ENCODE data around the gene PLEKHA5.

The PLEKHA5 gene

GRCh38 chr12:19110221-19110940 is 19.2 kb upstream of the PLEKHA5 start:
- Histone ChIP-seq H3K4me1 (ENCODE audit: control insufficient read depth, insufficient read depth, low read depth, low read length) (peaks cover 2% of the 10 kb centered on the region), H3K9me3 (ENCODE audit: control insufficient read depth, low read length) (no peaks in the 10 kb centered on the region), H3K4ac (ENCODE audit: low read depth in 1 of 2, low read length in 2 of 2) (no peak overlapping the region), H3K36me3 (ENCODE audit: control insufficient read depth in 1 of 2, insufficient read depth in 2 of 2, low read depth in 1 of 2, low read length in 2 of 2) (no peaks in the 10 kb centered on the region), H2BK12ac (ENCODE audit: low read length in 2 of 2) (no peak overlapping the region), H2AFZ (ENCODE audit: low read depth, low read length) (no peak overlapping the region), H3K9ac (ENCODE audit: low read length) (no peak overlapping the region), H3K27ac (ENCODE audit: low read length, poor library complexity, severe bottlenecking) (no peak overlapping the region), H4K91ac (ENCODE audit: low read length) (no peak overlapping the region), H2AK5ac (ENCODE audit: low read length, severe bottlenecking) (no peak overlapping the region), H3K4me3 (ENCODE audit: insufficient read depth in 1 of 2, low read depth in 1 of 2, low read length in 2 of 2) (no peak overlapping the region), H2BK15ac (ENCODE audit: low read depth, poor library complexity, severe bottlenecking) (no peak overlapping the region), H3K79me1 (replicated peaks; ENCODE audit: low read length, poor library complexity, severe bottlenecking) (no peaks in the 10 kb centered on the region), H2BK5ac (ENCODE audit: low read depth, low read length, poor library complexity, severe bottlenecking) (no peak overlapping the region), H3K18ac (ENCODE audit: low read depth in 1 of 2, low read length in 2 of 2) (no peak overlapping the region), H3K23ac (ENCODE audit: low read length in 2 of 2) (no peak overlapping the region), H3K4me2 (ENCODE audit: low read length, poor library complexity, severe bottlenecking) (no peak overlapping the region), H4K8ac (ENCODE audit: low read length) (no peak overlapping the region), H3K14ac (ENCODE audit: low read length in 2 of 2) (no peak overlapping the region), H3K27me3 (ENCODE audit: control insufficient read depth in 1 of 2, insufficient read depth in 1 of 2, low read length in 2 of 2) (no peaks in the 10 kb centered on the region), H2BK120ac (ENCODE audit: low read depth, low read length) (no peak overlapping the region)
- DNase-seq = no peak
- 78% methylated on average over 3 of the region's 3 CpGs for whole genome bisulfite sequencing

DNA sequence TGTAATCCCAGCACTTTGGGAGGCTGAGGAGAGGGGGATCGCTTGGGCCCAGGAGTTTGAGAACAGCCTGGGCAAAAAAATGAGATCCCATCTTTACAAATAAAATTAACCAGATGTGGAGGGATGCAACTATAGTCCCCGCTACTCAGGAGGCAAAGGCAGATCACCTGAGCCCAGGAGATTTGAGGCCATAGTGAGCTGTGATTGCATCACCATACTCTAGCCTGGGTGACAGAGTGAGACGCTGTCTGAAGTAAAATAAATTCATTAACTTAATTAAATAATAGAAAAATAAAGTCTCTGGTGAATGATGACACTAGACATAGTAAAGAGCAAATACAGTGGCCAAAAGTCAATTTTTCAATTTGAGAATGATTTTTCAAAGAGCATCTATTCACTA is 16.1 kb upstream of the PLEKHA5 start:
- no peak overlapping the region for H3K27ac ChIP-seq (ENCODE audit: low read length, poor library complexity, severe bottlenecking)
- no peak overlapping the region for H2BK120ac ChIP-seq (ENCODE audit: low read depth, low read length)
- H3K9ac ChIP-seq (ENCODE audit: low read length) = no peak overlapping the region
- no peak overlapping the region for H3K18ac ChIP-seq (ENCODE audit: low read depth in 1 of 2, low read length in 2 of 2)
- H3K9me3 ChIP-seq (ENCODE audit: control insufficient read depth, low read length) = no peaks in the 10 kb centered on the region
- no peak overlapping the region for H3K23ac ChIP-seq (ENCODE audit: low read length in 2 of 2)
- H2BK15ac ChIP-seq (ENCODE audit: low read depth, poor library complexity, severe bottlenecking) = no peak overlapping the region
- H3K4ac ChIP-seq (ENCODE audit: low read depth in 1 of 2, low read length in 2 of 2) = no peak overlapping the region
- H2BK5ac ChIP-seq (ENCODE audit: low read depth, low read length, poor library complexity, severe bottlenecking) = no peak overlapping the region
- H4K8ac ChIP-seq (ENCODE audit: low read length) = no peak overlapping the region
- H3K4me2 ChIP-seq (ENCODE audit: low read length, poor library complexity, severe bottlenecking) = no peak overlapping the region
- H3K36me3 ChIP-seq (ENCODE audit: control insufficient read depth in 1 of 2, insufficient read depth in 2 of 2, low read depth in 1 of 2, low read length in 2 of 2) = no peaks in the 10 kb centered on the region
- H3K14ac ChIP-seq (ENCODE audit: low read length in 2 of 2) = no peak overlapping the region
- no peak overlapping the region for H2BK12ac ChIP-seq (ENCODE audit: low read length in 2 of 2)
- no peak for DNase-seq
- no peak overlapping the region for H2AFZ ChIP-seq (ENCODE audit: low read depth, low read length)
- H3K4me3 ChIP-seq (ENCODE audit: insufficient read depth in 1 of 2, low read depth in 1 of 2, low read length in 2 of 2) = no peak overlapping the region
- H2AK5ac ChIP-seq (ENCODE audit: low read length, severe bottlenecking) = no peak overlapping the region
- H3K4me1 ChIP-seq (ENCODE audit: control insufficient read depth, insufficient read depth, low read depth, low read length) = peaks cover 2% of the 10 kb centered on the region
- no peaks in the 10 kb centered on the region for H3K79me1 ChIP-seq (replicated peaks; ENCODE audit: low read length, poor library complexity, severe bottlenecking)
- 71% methylated on average over 1 of the region's 3 CpGs for WGBS
- no peak overlapping the region for H4K91ac ChIP-seq (ENCODE audit: low read length)
- no peaks in the 10 kb centered on the region for H3K27me3 ChIP-seq (ENCODE audit: control insufficient read depth in 1 of 2, insufficient read depth in 1 of 2, low read length in 2 of 2)

DNA sequence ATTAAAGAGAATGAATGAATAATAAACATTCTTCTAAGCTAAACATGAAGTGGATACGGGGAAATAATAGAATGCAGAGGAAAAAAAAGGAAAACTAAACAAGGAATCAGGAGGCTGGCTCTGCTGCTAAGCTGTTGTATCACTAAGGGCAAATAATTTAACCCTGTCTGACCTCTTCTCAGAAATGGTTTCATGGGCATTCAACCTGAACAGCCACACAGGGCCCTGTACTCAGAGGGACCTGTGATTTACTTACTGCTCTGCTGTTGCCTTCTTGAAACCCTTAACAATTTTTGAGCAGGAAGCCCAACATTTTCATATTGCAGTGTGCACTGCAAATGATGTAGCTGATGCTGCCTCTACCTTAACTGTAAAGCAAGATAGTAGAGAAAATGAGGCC is 14.2 kb upstream of the PLEKHA5 start:
- Histone ChIP-seq H2AFZ (ENCODE audit: low read depth, low read length) (no peak overlapping the region), H3K4me2 (ENCODE audit: low read length, poor library complexity, severe bottlenecking) (no peak overlapping the region), H3K4me3 (ENCODE audit: insufficient read depth in 1 of 2, low read depth in 1 of 2, low read length in 2 of 2) (no peak overlapping the region), H3K14ac (ENCODE audit: low read length in 2 of 2) (no peak overlapping the region), H3K27me3 (ENCODE audit: control insufficient read depth in 1 of 2, insufficient read depth in 1 of 2, low read length in 2 of 2) (no peaks in the 10 kb centered on the region), H4K8ac (ENCODE audit: low read length) (no peak overlapping the region), H3K4ac (ENCODE audit: low read depth in 1 of 2, low read length in 2 of 2) (no peak overlapping the region), H2BK12ac (ENCODE audit: low read length in 2 of 2) (no peak overlapping the region), H3K23ac (ENCODE audit: low read length in 2 of 2) (no peak overlapping the region), H3K4me1 (ENCODE audit: control insufficient read depth, insufficient read depth, low read depth, low read length) (peaks cover 2% of the 10 kb centered on the region), H2BK15ac (ENCODE audit: low read depth, poor library complexity, severe bottlenecking) (no peak overlapping the region), H2BK5ac (ENCODE audit: low read depth, low read length, poor library complexity, severe bottlenecking) (no peak overlapping the region), H3K27ac (ENCODE audit: low read length, poor library complexity, severe bottlenecking) (no peak overlapping the region), H3K9ac (ENCODE audit: low read length) (no peak overlapping the region), H3K36me3 (ENCODE audit: control insufficient read depth in 1 of 2, insufficient read depth in 2 of 2, low read depth in 1 of 2, low read length in 2 of 2) (no peaks in the 10 kb centered on the region), H3K18ac (ENCODE audit: low read depth in 1 of 2, low read length in 2 of 2) (no peak overlapping the region), H2AK5ac (ENCODE audit: low read length, severe bottlenecking) (no peak overlapping the region), H3K79me1 (replicated peaks; ENCODE audit: low read length, poor library complexity, severe bottlenecking) (no peaks in the 10 kb centered on the region), H4K91ac (ENCODE audit: low read length) (no peak overlapping the region), H3K9me3 (ENCODE audit: control insufficient read depth, low read length) (no peaks in the 10 kb centered on the region), H2BK120ac (ENCODE audit: low read depth, low read length) (no peak overlapping the region)
- WGBS = 88% methylated on average over 1 of the region's 1 CpG
- DNase-seq = no peak

- Histone ChIP-seq H2BK120ac (ENCODE audit: low read depth, low read length) (no peak overlapping the region), H3K18ac (ENCODE audit: low read depth in 1 of 2, low read length in 2 of 2) (no peak overlapping the region), H3K27me3 (ENCODE audit: control insufficient read depth in 1 of 2, insufficient read depth in 1 of 2, low read length in 2 of 2) (no peaks in the 10 kb centered on the region), H3K23ac (ENCODE audit: low read length in 2 of 2) (no peak overlapping the region), H3K14ac (ENCODE audit: low read length in 2 of 2) (no peak overlapping the region), H3K4me1 (ENCODE audit: control insufficient read depth, insufficient read depth, low read depth, low read length) (no peaks in the 10 kb centered on the region), H3K36me3 (ENCODE audit: control insufficient read depth in 1 of 2, insufficient read depth in 2 of 2, low read depth in 1 of 2, low read length in 2 of 2) (no peaks in the 10 kb centered on the region), H2AK5ac (ENCODE audit: low read length, severe bottlenecking) (no peak overlapping the region), H3K4me2 (ENCODE audit: low read length, poor library complexity, severe bottlenecking) (no peak overlapping the region), H3K9me3 (ENCODE audit: control insufficient read depth, low read length) (no peaks in the 10 kb centered on the region), H4K91ac (ENCODE audit: low read length) (no peak overlapping the region), H3K9ac (ENCODE audit: low read length) (no peak overlapping the region), H2BK15ac (ENCODE audit: low read depth, poor library complexity, severe bottlenecking) (no peak overlapping the region), H3K4ac (ENCODE audit: low read depth in 1 of 2, low read length in 2 of 2) (no peak overlapping the region), H2BK5ac (ENCODE audit: low read depth, low read length, poor library complexity, severe bottlenecking) (no peak overlapping the region), H3K27ac (ENCODE audit: low read length, poor library complexity, severe bottlenecking) (no peak overlapping the region), H3K4me3 (ENCODE audit: insufficient read depth in 1 of 2, low read depth in 1 of 2, low read length in 2 of 2) (no peak overlapping the region), H4K8ac (ENCODE audit: low read length) (no peak overlapping the region), H2BK12ac (ENCODE audit: low read length in 2 of 2) (no peak overlapping the region), H3K79me1 (replicated peaks; ENCODE audit: low read length, poor library complexity, severe bottlenecking) (no peaks in the 10 kb centered on the region), H2AFZ (ENCODE audit: low read depth, low read length) (no peak overlapping the region)
- no peak for DNase-seq
- WGBS = no CpG with 5 or more reads among the region's 3 CpGs
These were observed 10.1 kb upstream of the PLEKHA5 start for GRCh38 chr12:19119440-19119839.

All from mesenchymal stem cell (in vitro differentiated cells and primary cell).